Ishikawa (cell line): Measurements from ENCODE around the gene TMEM252.

ENCODE experiments used
- CREB1 ChIP-seq: IDR thresholded peaks from 2 replicates; pipeline ENCODE4 v1.6.1; 2012; ENCODE audit warnings: low read depth
- EGR1 ChIP-seq: IDR thresholded peaks from 2 replicates; pipeline ENCODE4 v1.6.1; 2012
- EP300 ChIP-seq: IDR thresholded peaks from 2 replicates; pipeline ENCODE4 v1.6.1; 2012; ENCODE audit warnings: borderline replicate concordance
- FOXM1 ChIP-seq: IDR thresholded peaks from 2 replicates; pipeline ENCODE4 v1.6.1; 2012; ENCODE audit warnings: low read depth, borderline replicate concordance
- RAD21 ChIP-seq: IDR thresholded peaks from 2 replicates; pipeline ENCODE4 v1.6.1; 2012; ENCODE audit warnings: low read depth
- REST ChIP-seq: IDR thresholded peaks from 2 replicates; pipeline ENCODE4 v1.6.1; 2012; ENCODE audit warnings: low read depth, mild to moderate bottlenecking
- TAF1 ChIP-seq: IDR thresholded peaks from 2 replicates; pipeline ENCODE4 v1.6.1; 2012; ENCODE audit warnings: low read depth, mild to moderate bottlenecking
- TCF12 ChIP-seq: IDR thresholded peaks from 2 replicates; pipeline ENCODE4 v1.6.1; 2012; ENCODE audit warnings: low read depth
- YY1 ChIP-seq: IDR thresholded peaks from 2 replicates; pipeline ENCODE4 v1.6.1; 2012; ENCODE audit warnings: low read depth
- ZBTB7A ChIP-seq: IDR thresholded peaks from 2 replicates; pipeline ENCODE4 v1.6.1; 2012; ENCODE audit warnings: low read depth
- TF ChIP-seq, protein P1 (sequence below): IDR thresholded peaks from 2 replicates; pipeline ENCODE4 v1.6.1; 2012
- TF ChIP-seq, protein P2 (sequence below): IDR thresholded peaks from 2 replicates; pipeline ENCODE4 v1.6.1; 2012

DNA sequence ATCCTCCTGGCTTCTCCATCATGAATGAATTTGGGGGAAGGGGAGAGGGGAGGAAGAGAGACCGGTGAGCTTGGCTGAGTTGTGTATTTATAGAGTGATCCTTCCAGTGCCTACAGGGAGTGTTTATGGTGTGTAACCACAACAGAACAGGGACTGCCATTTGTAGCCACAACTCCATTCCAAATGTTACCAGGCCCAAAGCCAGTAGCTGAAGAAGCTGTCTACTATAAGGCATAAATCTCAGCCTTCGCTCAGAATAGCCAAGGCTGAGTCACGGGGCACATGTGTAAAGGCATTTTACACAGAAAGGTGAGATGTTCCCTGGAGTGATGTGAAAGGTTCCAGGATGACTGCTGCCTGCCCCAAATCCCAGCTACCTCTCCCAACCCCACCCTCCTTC is 2.5 kb downstream of the TMEM252 start:
- TF ChIP-seq ZBTB7A (no peak), REST (no peak), TAF1 (no peak), EP300 (no peak), FOXM1 (no peak), CREB1 (no peak), EGR1 (no peak), RAD21 (no peak), YY1 (no peak), TCF12 (no peak)
- TF ChIP-seq, protein P1, sequence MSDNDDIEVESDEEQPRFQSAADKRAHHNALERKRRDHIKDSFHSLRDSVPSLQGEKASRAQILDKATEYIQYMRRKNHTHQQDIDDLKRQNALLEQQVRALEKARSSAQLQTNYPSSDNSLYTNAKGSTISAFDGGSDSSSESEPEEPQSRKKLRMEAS: no peak
- TF ChIP-seq, protein P2, sequence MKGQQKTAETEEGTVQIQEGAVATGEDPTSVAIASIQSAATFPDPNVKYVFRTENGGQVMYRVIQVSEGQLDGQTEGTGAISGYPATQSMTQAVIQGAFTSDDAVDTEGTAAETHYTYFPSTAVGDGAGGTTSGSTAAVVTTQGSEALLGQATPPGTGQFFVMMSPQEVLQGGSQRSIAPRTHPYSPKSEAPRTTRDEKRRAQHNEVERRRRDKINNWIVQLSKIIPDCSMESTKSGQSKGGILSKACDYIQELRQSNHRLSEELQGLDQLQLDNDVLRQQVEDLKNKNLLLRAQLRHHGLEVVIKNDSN: no peak
